KOPT-K1 (cell line): ENCODE results near the gene TMEM109.

ENCODE experiments used
- H3K27ac ChIP-seq: fragments of 200-600 bp; sonication (generic); 2 replicates; pipeline ENCODE4 v1.5.1; 2016; ENCODE audit warnings: antibody characterized with exemption, mild to moderate bottlenecking, low read depth, low read length; ENCODE audit not compliant: poor library complexity, severe bottlenecking
- H3K36me3 ChIP-seq: fragments of 200-600 bp; sonication (generic); 2 replicates; pipeline ENCODE4 v1.5.1; 2017; ENCODE audit warnings: antibody characterized with exemption, mild to moderate bottlenecking, low read length, moderate library complexity; ENCODE audit not compliant: insufficient read depth
- H3K9me3 ChIP-seq: fragments of 200-600 bp; sonication (generic); 2 replicates; pipeline ENCODE4 v1.5.1; 2017; ENCODE audit warnings: antibody characterized with exemption, low read length, mild to moderate bottlenecking; ENCODE audit not compliant: insufficient read depth, poor library complexity, severe bottlenecking

TMEM109 gene

DNA sequence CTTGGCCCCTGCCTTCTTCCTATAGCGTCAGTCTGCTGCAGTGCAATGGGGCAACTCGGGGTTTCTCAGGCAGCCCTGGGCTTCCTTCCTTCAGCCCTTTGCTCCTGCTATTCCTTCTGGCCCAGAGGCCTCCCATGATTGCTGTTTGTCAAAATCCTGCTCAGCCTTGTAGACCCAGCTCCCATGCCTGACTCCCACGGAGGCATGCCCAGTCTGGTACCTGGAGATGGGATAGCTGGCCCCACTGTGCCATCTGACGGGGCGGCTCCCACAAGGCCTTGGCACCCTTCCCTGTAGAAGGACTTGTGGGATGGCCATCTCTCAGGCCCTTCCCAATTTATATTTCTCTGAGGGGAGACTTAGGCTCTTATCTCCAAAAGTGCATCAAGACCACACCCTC lies 56.9 kb downstream of the TMEM109 start:
- peak overlapping the region; percentile 92 for H3K27ac ChIP-seq
- H3K9me3 ChIP-seq = peaks cover 5% of the 10 kb centered on the region
- no peaks in the 10 kb centered on the region for H3K36me3 ChIP-seq

DNA sequence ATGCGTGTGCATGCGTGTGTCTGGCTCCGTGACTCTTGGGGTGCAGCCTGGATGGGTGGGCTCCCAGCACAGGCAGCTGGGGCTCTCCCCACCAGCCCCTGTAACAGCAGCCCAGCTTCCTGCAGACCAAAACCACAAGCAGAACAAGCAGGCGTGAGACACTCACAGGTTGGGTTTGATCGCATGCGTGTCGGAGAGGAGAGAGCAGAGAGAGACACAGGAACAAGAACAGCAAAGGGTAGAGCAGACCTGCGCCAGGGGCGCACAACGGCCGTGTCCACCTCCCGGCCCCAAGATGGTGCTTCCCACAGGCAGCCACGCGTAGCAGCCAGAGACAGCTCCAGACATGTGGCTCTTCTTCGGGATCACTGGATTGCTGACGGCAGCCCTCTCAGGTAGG lies 57.6 kb downstream of the TMEM109 start, which contains the start of gene CD6:
Gene CD6, plus strand, starts transcription at position 161 of the 400 bp plus-strand sequence. Its CDS starts 186 bp downstream, at position 347.
- Histone ChIP-seq H3K9me3 (peaks cover 5% of the 10 kb centered on the region), H3K36me3 (0 out of 2 replicates have a peak, but pooled peaks cover 2% of the 10 kb centered on the region), H3K27ac (peak within 1 kb of the TSS; percentile 92)

DNA sequence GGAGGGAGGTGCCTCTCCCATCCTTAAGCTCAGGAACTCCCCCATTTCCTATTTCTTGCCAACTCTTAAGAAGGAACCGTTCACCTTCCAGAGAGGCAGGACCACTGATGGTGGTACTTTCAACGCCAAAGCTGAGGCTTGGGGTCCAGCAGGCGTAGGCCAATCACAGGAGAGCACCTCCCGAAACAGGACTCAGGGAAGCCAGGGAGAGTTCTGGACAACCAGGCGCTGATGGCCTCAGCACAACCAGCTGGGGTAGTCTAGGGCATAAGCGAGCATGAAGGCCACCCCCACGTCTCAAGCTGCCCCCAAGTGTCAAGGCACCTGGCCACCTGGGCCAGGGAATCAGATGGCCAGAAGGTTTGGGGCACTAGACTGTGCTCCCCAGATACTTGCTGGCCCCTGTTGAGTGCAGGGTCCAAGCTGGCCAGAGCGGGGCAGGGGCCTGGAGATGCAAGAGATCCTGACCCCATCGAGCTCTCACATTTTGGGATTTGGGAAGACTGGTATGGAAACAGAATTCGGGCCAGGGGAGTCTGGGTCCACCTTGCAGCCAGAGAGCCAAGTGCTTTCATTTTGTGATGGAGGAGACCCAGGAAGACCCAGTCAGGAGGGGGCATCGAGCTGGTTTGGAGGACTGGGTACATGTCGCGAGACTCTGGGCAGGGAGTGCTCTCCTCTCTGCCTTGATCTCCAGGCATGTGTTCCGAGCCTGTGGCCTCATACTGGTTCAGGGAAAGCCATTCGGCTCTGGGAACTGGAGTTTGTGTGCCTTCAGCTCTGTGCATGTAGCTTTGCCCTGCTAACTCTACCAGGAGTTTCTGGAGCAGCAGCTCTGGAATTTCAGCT lies 58.4 kb downstream of the TMEM109 start:
- Histone ChIP-seq H3K9me3 (peaks cover 5% of the 10 kb centered on the region), H3K36me3 (peaks cover 5% of the 10 kb centered on the region; the same call in 1 of the 2 replicates), H3K27ac (peak overlapping the region; percentile 92)
